ENCODE measurements around the gene UBA7. TPM values are rescaled to one million over a fixed set of nuclear protein-coding genes. Genes with fewer than 3 reads are reported as not detected.

Gene UBA7
- polyA plus RNA-seq, 1 of the 3 experiments (the other 2 are of a cell fraction), result 22.6 TPM

GRCh38 chr3:49806850-49807249, 6.9 kb downstream of the UBA7 start:
- no peaks in the 10 kb centered on the region for H3F3A ChIP-seq (replicated peaks; ENCODE audit: insufficient read depth)
- no peaks in the 10 kb centered on the region for H3K27me3 ChIP-seq (ENCODE audit: insufficient read depth)
- H3K79me2 ChIP-seq (ENCODE audit: insufficient read depth), result no peaks in the 10 kb centered on the region
- POLR2A ChIA-PET, result interaction anchor here (1.2 to 2.4 kb wide), 3 partner anchors 14 to 133 kb away, joined by 5 to 6 read pairs (median 6); partner anchors contain the start of gene RBM6
- H2AFZ ChIP-seq (ENCODE audit: low read depth), result no peak overlapping the region
- H3K9me2 ChIP-seq, result no peaks in the 10 kb centered on the region
- no peak overlapping the region; a peak in 1 of 4 replicates for H3K4me3 ChIP-seq (ENCODE audit: low read depth in 2 of 2, low read length in 1 of 2)
- H3K4me2 ChIP-seq, result no peak overlapping the region
- no peak for DNase-seq
- H4K20me1 ChIP-seq (ENCODE audit: insufficient read depth), result no peaks in the 10 kb centered on the region
- H3K36me3 ChIP-seq (replicated peaks in 1 of 2; ENCODE audit: control insufficient read depth in 1 of 2, insufficient read depth in 2 of 2, low read length in 1 of 2), result no peaks in the 10 kb centered on the region
- no peaks in the 10 kb centered on the region for H3K9me3 ChIP-seq
- peak overlapping the region in 1 of 2 experiments; percentile 98; a peak in 2 of 4 replicates for H3K27ac ChIP-seq (ENCODE audit: low read depth in 2 of 2, low read length in 1 of 2)
- CTCF ChIA-PET, result interaction anchor here (0.9 to 17.6 kb wide), 6 partner anchors 20 to 101 kb away, joined by 3 to 386 read pairs (median 4); no protein-coding TSS in a partner anchor
- WGBS (ENCODE audit: low lambda C conversion rate), result 52% methylated on average over 2 of the region's 2 CpGs
- H3K9ac ChIP-seq, result no peak overlapping the region
- peaks cover 16 to 64% of the 10 kb centered on the region in 2 experiments for H3K4me1 ChIP-seq (ENCODE audit: control insufficient read depth in 1 of 2, insufficient read depth in 2 of 2, low read depth in 1 of 2, low read length in 1 of 2)
- TF ChIP-seq REST (IDR thresholded peaks at IDR 0.05; ENCODE audit: low read depth, low read length), result no peak
- no peak for TF ChIP-seq MEF2A (IDR thresholded peaks at IDR 0.05; ENCODE audit: borderline replicate concordance, low read depth)
- no peak for TF ChIP-seq RFX5 (IDR thresholded peaks at IDR 0.05; ENCODE audit: low read length)
- no peak for TF ChIP-seq USF1 (IDR thresholded peaks at IDR 0.05; ENCODE audit: borderline replicate concordance, low read depth)
- no peak for TF ChIP-seq ZBTB33 (IDR thresholded peaks at IDR 0.05; ENCODE audit: borderline replicate concordance, low read depth)
- no peak for TF ChIP-seq CTCF (IDR thresholded peaks at IDR 0.05)
- no peak for TF ChIP-seq TEAD4 (IDR thresholded peaks at IDR 0.05; ENCODE audit: borderline replicate concordance, insufficient read depth)
- TF ChIP-seq GATA2 (CRISPR knock-in tag; IDR thresholded peaks at IDR 0.05), result no peak
- TF ChIP-seq NFIC (IDR thresholded peaks at IDR 0.05; ENCODE audit: borderline replicate concordance), result no peak
- TF ChIP-seq POLR2AphosphoS5 (IDR thresholded peaks at IDR 0.05; ENCODE audit: low read depth, low read length), result no peak

Data from SK-N-SH (cell line).